ENCODE measurements around the gene MSRB1.
"Not testable (repeated sequence)": the region's sequence is repeated elsewhere in the genome, so short reads cannot be mapped to it uniquely, and the experiment has no call there.

Gene MSRB1

GRCh38 chr16:1965396-1966001 lies 22.5 kb upstream of the MSRB1 start:
- Histone ChIP-seq H3K27me3 (ENCODE audit: control insufficient read depth in 1 of 2, insufficient read depth in 2 of 2, low read length in 2 of 2) (no peaks in the 10 kb centered on the region), H3K9ac (ENCODE audit: low read length) (peak overlapping the region; percentile 96), H3K36me3 (ENCODE audit: insufficient read depth, low read length) (peaks cover 36% of the 10 kb centered on the region), H3K4me3 (ENCODE audit: low read depth in 1 of 2, low read length in 2 of 2) (peak overlapping the region; percentile 76 to 81), H3K27ac (ENCODE audit: low read depth, low read length) (peak overlapping the region; percentile 98), H3K4me1 (ENCODE audit: insufficient read depth, low read length) (peaks cover 23% of the 10 kb centered on the region), H3K9me3 (ENCODE audit: low read length) (no peaks in the 10 kb centered on the region)

GRCh38 chr16:1964506-1965395 lies 21.8 kb upstream of the MSRB1 start, which contains the start of gene RPS2:
TSS of gene RPS2 (minus strand) at chr16:1964826. CDS start at chr16:1964625, 201 bp downstream.
- no peaks in the 10 kb centered on the region for H3K9me3 ChIP-seq (ENCODE audit: low read length)
- peak within 1 kb of the TSS; percentile 96 for H3K9ac ChIP-seq (ENCODE audit: low read length)
- peaks cover 25% of the 10 kb centered on the region for H3K4me1 ChIP-seq (ENCODE audit: insufficient read depth, low read length)
- H3K36me3 ChIP-seq (ENCODE audit: insufficient read depth, low read length), result peaks cover 36% of the 10 kb centered on the region
- peak within 1 kb of the TSS; percentile 98 for H3K27ac ChIP-seq (ENCODE audit: low read depth, low read length)
- H3K27me3 ChIP-seq (ENCODE audit: control insufficient read depth in 1 of 2, insufficient read depth in 2 of 2, low read length in 2 of 2), result no peaks in the 10 kb centered on the region
- H3K4me3 ChIP-seq (ENCODE audit: low read depth in 1 of 2, low read length in 2 of 2), result peak within 1 kb of the TSS; percentile 76 to 81

GRCh38 chr16:1963806-1964505 lies 21.0 kb upstream of the MSRB1 start:
- Histone ChIP-seq H3K27ac (ENCODE audit: low read depth, low read length) (peak overlapping the region; percentile 55), H3K27me3 (ENCODE audit: control insufficient read depth in 1 of 2, insufficient read depth in 2 of 2, low read length in 2 of 2) (no peaks in the 10 kb centered on the region), H3K4me1 (ENCODE audit: insufficient read depth, low read length) (peaks cover 27% of the 10 kb centered on the region), H3K9ac (ENCODE audit: low read length) (peak overlapping the region; percentile 43), H3K36me3 (ENCODE audit: insufficient read depth, low read length) (peaks cover 36% of the 10 kb centered on the region), H3K9me3 (ENCODE audit: low read length) (no peaks in the 10 kb centered on the region), H3K4me3 (ENCODE audit: low read depth in 1 of 2, low read length in 2 of 2) (peak overlapping the region; percentile 47 to 76)

- H3K27ac ChIP-seq (ENCODE audit: low read depth, low read length); H3K9ac ChIP-seq (ENCODE audit: low read length); H3K4me3 ChIP-seq (ENCODE audit: low read depth in 1 of 2, low read length in 2 of 2); H3K27me3 ChIP-seq (ENCODE audit: control insufficient read depth in 1 of 2, insufficient read depth in 2 of 2, low read length in 2 of 2); H3K9me3 ChIP-seq (ENCODE audit: low read length): not testable (repeated sequence)
- Histone ChIP-seq H3K4me1 (ENCODE audit: insufficient read depth, low read length) (peaks cover 31% of the 10 kb centered on the region), H3K36me3 (ENCODE audit: insufficient read depth, low read length) (peaks cover 36% of the 10 kb centered on the region)
Observed at GRCh38 chr16:1962161-1963153, 19.5 kb upstream of the MSRB1 start.

GRCh38 chr16:1961651-1962067 lies 18.7 kb upstream of the MSRB1 start:
- peaks cover 31% of the 10 kb centered on the region for H3K4me1 ChIP-seq (ENCODE audit: insufficient read depth, low read length)
- no peak overlapping the region for H3K4me3 ChIP-seq (ENCODE audit: low read depth in 1 of 2, low read length in 2 of 2)
- no peaks in the 10 kb centered on the region for H3K9me3 ChIP-seq (ENCODE audit: low read length)
- no peaks in the 10 kb centered on the region for H3K27me3 ChIP-seq (ENCODE audit: control insufficient read depth in 1 of 2, insufficient read depth in 2 of 2, low read length in 2 of 2)
- H3K9ac ChIP-seq (ENCODE audit: low read length), result no peak overlapping the region
- H3K36me3 ChIP-seq (ENCODE audit: insufficient read depth, low read length), result peaks cover 36% of the 10 kb centered on the region
- H3K27ac ChIP-seq (ENCODE audit: low read depth, low read length), result no peak overlapping the region

GRCh38 chr16:1960665-1961630 lies 17.9 kb upstream of the MSRB1 start:
- Histone ChIP-seq H3K9ac (ENCODE audit: low read length) (peak overlapping the region; percentile 53), H3K9me3 (ENCODE audit: low read length) (no peaks in the 10 kb centered on the region), H3K4me3 (ENCODE audit: low read depth in 1 of 2, low read length in 2 of 2) (peak overlapping the region in 1 of 2 donors; percentile 70), H3K4me1 (ENCODE audit: insufficient read depth, low read length) (peaks cover 30% of the 10 kb centered on the region), H3K36me3 (ENCODE audit: insufficient read depth, low read length) (peaks cover 36% of the 10 kb centered on the region), H3K27ac (ENCODE audit: low read depth, low read length) (peak overlapping the region; percentile 47), H3K27me3 (ENCODE audit: control insufficient read depth in 1 of 2, insufficient read depth in 2 of 2, low read length in 2 of 2) (no peaks in the 10 kb centered on the region)

- Histone ChIP-seq H3K36me3 (ENCODE audit: insufficient read depth, low read length) (peaks cover 32% of the 10 kb centered on the region), H3K27ac (ENCODE audit: low read depth, low read length) (peak within 1 kb of the TSS; percentile 86), H3K27me3 (ENCODE audit: control insufficient read depth in 1 of 2, insufficient read depth in 2 of 2, low read length in 2 of 2) (no peaks in the 10 kb centered on the region), H3K4me3 (ENCODE audit: low read depth in 1 of 2, low read length in 2 of 2) (peak within 1 kb of the TSS; percentile 70 to 79), H3K9ac (ENCODE audit: low read length) (peak within 1 kb of the TSS; percentile 53), H3K9me3 (ENCODE audit: low read length) (no peaks in the 10 kb centered on the region), H3K4me1 (ENCODE audit: insufficient read depth, low read length) (peaks cover 24% of the 10 kb centered on the region)
Observed at GRCh38 chr16:1959269-1960039, 16.5 kb upstream of the MSRB1 start, which contains the start of gene NDUFB10. TSS of gene NDUFB10 (plus strand) at chr16:1959538. CDS start at chr16:1959625, 87 bp downstream.

GRCh38 chr16:1958715-1959268 lies 15.8 kb upstream of the MSRB1 start:
- peak overlapping the region; percentile 86 for H3K27ac ChIP-seq (ENCODE audit: low read depth, low read length)
- no peaks in the 10 kb centered on the region for H3K27me3 ChIP-seq (ENCODE audit: control insufficient read depth in 1 of 2, insufficient read depth in 2 of 2, low read length in 2 of 2)
- no peaks in the 10 kb centered on the region for H3K9me3 ChIP-seq (ENCODE audit: low read length)
- peaks cover 21% of the 10 kb centered on the region for H3K4me1 ChIP-seq (ENCODE audit: insufficient read depth, low read length)
- peaks cover 31% of the 10 kb centered on the region for H3K36me3 ChIP-seq (ENCODE audit: insufficient read depth, low read length)
- no peak overlapping the region for H3K9ac ChIP-seq (ENCODE audit: low read length)
- peak overlapping the region; percentile 70 to 79 for H3K4me3 ChIP-seq (ENCODE audit: low read depth in 1 of 2, low read length in 2 of 2)

- peaks cover 24% of the 10 kb centered on the region for H3K36me3 ChIP-seq (ENCODE audit: insufficient read depth, low read length)
- not testable (repeated sequence) for H3K4me3 ChIP-seq (ENCODE audit: low read depth in 1 of 2, low read length in 2 of 2); H3K9ac ChIP-seq (ENCODE audit: low read length); H3K27ac ChIP-seq (ENCODE audit: low read depth, low read length); H3K27me3 ChIP-seq (ENCODE audit: control insufficient read depth in 1 of 2, insufficient read depth in 2 of 2, low read length in 2 of 2); H3K9me3 ChIP-seq (ENCODE audit: low read length)
- peaks cover 15% of the 10 kb centered on the region for H3K4me1 ChIP-seq (ENCODE audit: insufficient read depth, low read length)
Observed at GRCh38 chr16:1958143-1958491, 15.1 kb upstream of the MSRB1 start.
